OCI-LY7 (cell line): ENCODE data around the gene KIRREL3. TPM values are rescaled to one million over a fixed set of nuclear protein-coding genes. Genes with fewer than 3 reads are reported as not detected.

Experiments used
- BruUV-seq: library from RNA; stranded (reverse); fragments of 400-500 nt; replicated peaks from 2 replicates; lab custom pipeline; 2021; lab: Mats Ljungman, UMichigan
- CTCF ChIA-PET: fragments of 300-600 bp; sonication (Branson Sonifier 250); formaldehyde crosslinking; loops from one replicate; lab custom pipeline; 2022; ENCODE audit warnings: antibody characterized with exemption; ENCODE audit not compliant: unreplicated experiment; lab: Charles Lee
- POLR2A ChIA-PET: fragments of 300-600 bp; sonication (Branson Sonifier 250); formaldehyde crosslinking; loops from one replicate; lab custom pipeline; 2022; ENCODE audit warnings: antibody characterized with exemption; lab: Charles Lee
- DNase-seq: peaks from one replicate; pipeline ENCODE4 v3.0.0-alpha.2; 2015; ENCODE audit warnings: low spot score
- H2AFZ ChIP-seq: fragments of 200-600 bp; sonication (generic), shearing (Covaris generic); 2 replicates; pipeline ENCODE4 v1.6.1; 2014; ENCODE audit warnings: mild to moderate bottlenecking, antibody characterized with exemption, low read length, moderate library complexity
- H3K27ac ChIP-seq: fragments of 200-600 bp; sonication (generic); 2 replicates; pipeline ENCODE4 v1.5.1; 2014; ENCODE audit warnings: mixed run types, low read depth, mild to moderate bottlenecking, moderate library complexity, low read length, inconsistent platforms; ENCODE audit not compliant: poor library complexity, severe bottlenecking
- H3K36me3 ChIP-seq: fragments of 200-600 bp; sonication (generic); 2 replicates; pipeline ENCODE4 v1.6.1; 2014; ENCODE audit warnings: mild to moderate bottlenecking, antibody characterized with exemption, low read length, moderate library complexity, mixed read lengths; ENCODE audit not compliant: insufficient read depth
- H3K4me1 ChIP-seq: fragments of 200-600 bp; sonication (generic); 2 replicates; pipeline ENCODE4 v1.5.1; 2014; ENCODE audit warnings: mild to moderate bottlenecking, low read length; ENCODE audit not compliant: insufficient read depth, poor library complexity, severe bottlenecking
- H3K4me2 ChIP-seq: fragments of 200-600 bp; sonication (generic); 2 replicates; pipeline ENCODE4 v1.6.1; 2014; ENCODE audit warnings: mild to moderate bottlenecking, low read length
- H3K4me3 ChIP-seq: fragments of 200-600 bp; sonication (generic); 2 replicates; pipeline ENCODE4 v1.5.1; 2014; ENCODE audit warnings: mild to moderate bottlenecking, low read depth, low read length; ENCODE audit not compliant: poor library complexity, severe bottlenecking
- H3K79me2 ChIP-seq: fragments of 200-600 bp; sonication (generic); 2 replicates; pipeline ENCODE4 v1.6.1; 2016; ENCODE audit warnings: low read depth, mild to moderate bottlenecking, low read length, moderate library complexity, mixed read lengths; ENCODE audit not compliant: insufficient read depth
- H3K9me2 ChIP-seq: fragments of 200-600 bp; sonication (generic); 2 replicates; pipeline ENCODE4 v1.6.1; 2016; ENCODE audit warnings: mild to moderate bottlenecking, low read length, mixed read lengths; ENCODE audit not compliant: insufficient read depth
- H3K9me3 ChIP-seq: fragments of 200-600 bp; sonication (generic); 2 replicates; pipeline ENCODE4 v1.6.1; 2014; ENCODE audit warnings: mild to moderate bottlenecking, mixed run types, low read length, mixed read lengths
- H4K20me1 ChIP-seq: fragments of 200-600 bp; sonication (generic); 2 replicates; pipeline ENCODE4 v1.6.1; 2014; ENCODE audit warnings: mild to moderate bottlenecking, antibody characterized with exemption, low read length, moderate library complexity, mixed read lengths; ENCODE audit not compliant: insufficient read depth
- EZH2phosphoT487 ChIP-seq: fragments of 200-600 bp; sonication (generic); IDR thresholded peaks from 2 replicates; pipeline ENCODE4 v1.6.1; 2018; ENCODE audit warnings: low read depth, borderline replicate concordance, mild to moderate bottlenecking, mixed run types, antibody characterized with exemption, low read length, moderate library complexity, mixed read lengths
- intact Hi-C: fragments of 100-400 bp; cut with micrococcal nuclease; formaldehyde crosslinking; loops from one replicate; pipeline ENCODE4 v1.10.0; 2022; ENCODE audit not compliant: unreplicated experiment
- total RNA-seq, 2 experiments: library from RNA; depleted of rRNA in 1 of 2; stranded (reverse); fragments of >200 nt in 1 of 2; shearing (Covaris generic) in 1 of 2; gene quantifications; 2 replicates each; pipeline ENCODE4 v1.2.3, GENCODE V29; 2014 to 2022
- TF ChIP-seq, protein P1 (sequence below): fragments of 200-600 bp; sonication (generic); conservative IDR thresholded peaks from 2 replicates; pipeline ENCODE4 v1.5.1; 2014; ENCODE audit warnings: mild to moderate bottlenecking, antibody characterized with exemption, low read length, moderate library complexity, mixed read lengths

Gene KIRREL3
- total RNA-seq, 2 experiments from 2014 or later = not detected

DNA sequence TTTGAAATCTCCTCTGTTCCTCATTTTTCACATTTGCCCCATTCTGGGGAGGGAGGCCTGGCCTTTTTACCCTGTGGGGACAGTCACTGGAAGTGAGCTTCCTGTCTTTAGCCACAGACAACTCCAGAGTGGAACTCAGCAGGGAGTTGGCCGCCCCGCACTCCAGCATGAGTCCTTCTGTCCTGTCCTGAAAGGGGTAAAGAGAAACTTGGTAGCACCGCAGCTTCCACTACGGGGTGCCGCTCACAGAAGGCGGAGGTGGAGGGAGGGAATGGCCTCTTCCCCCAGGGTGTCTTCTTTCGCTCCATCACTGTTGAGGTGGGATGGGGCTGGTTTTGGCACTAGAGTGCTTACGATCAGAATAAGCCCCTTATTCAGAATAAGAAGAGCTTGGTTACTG is 512.9 kb downstream of the KIRREL3 start:
- ChIA-PET CTCF (no interaction called here), POLR2A (no interaction called here)

DNA sequence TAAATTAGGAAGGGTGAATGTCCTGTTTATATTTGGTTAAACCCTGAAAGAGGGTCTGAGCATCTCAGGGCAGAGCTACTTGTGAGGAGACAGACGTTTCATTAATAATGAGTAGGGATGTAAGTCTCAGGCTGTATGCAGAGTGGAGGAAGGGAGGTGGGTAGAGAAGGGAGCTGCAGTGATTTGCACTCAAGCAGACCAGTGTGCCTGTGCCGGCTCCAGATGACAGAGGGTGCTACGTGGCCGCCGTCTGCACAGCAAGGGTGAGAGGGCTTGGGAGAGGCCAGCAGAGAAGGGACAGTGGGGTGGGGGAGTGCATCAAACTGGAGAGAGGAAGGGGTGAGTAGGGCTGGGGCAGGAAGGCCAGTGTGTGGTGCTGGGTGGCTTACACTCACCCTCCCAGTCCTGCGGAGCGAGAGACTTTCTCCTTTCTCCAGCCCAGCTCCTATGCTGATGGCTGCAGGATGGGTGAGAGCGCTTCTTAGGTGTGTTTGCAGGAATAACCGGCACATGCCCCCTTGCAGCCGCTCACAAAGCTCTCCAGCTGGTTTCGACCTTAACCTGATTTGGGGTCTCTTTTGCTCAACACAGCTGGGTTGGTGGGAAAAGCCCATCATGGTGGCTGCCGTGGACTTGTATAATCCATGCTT is 514.5 kb downstream of the KIRREL3 start:
- Histone ChIP-seq H3K9me2 (no peaks in the 10 kb centered on the region), H3K79me2 (no peaks in the 10 kb centered on the region), H3K9me3 (no peaks in the 10 kb centered on the region), H4K20me1 (no peaks in the 10 kb centered on the region), H2AFZ (no peak overlapping the region), H3K36me3 (no peaks in the 10 kb centered on the region), H3K27ac (no peak overlapping the region), H3K4me3 (no peak overlapping the region), H3K4me2 (no peak overlapping the region), H3K4me1 (peaks cover 22% of the 10 kb centered on the region)
- no TSS peak for BruUV-seq
- TF ChIP-seq EZH2phosphoT487 = no peak
- TF ChIP-seq, protein P1, sequence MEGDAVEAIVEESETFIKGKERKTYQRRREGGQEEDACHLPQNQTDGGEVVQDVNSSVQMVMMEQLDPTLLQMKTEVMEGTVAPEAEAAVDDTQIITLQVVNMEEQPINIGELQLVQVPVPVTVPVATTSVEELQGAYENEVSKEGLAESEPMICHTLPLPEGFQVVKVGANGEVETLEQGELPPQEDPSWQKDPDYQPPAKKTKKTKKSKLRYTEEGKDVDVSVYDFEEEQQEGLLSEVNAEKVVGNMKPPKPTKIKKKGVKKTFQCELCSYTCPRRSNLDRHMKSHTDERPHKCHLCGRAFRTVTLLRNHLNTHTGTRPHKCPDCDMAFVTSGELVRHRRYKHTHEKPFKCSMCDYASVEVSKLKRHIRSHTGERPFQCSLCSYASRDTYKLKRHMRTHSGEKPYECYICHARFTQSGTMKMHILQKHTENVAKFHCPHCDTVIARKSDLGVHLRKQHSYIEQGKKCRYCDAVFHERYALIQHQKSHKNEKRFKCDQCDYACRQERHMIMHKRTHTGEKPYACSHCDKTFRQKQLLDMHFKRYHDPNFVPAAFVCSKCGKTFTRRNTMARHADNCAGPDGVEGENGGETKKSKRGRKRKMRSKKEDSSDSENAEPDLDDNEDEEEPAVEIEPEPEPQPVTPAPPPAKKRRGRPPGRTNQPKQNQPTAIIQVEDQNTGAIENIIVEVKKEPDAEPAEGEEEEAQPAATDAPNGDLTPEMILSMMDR = no peak
- ChIA-PET CTCF (interaction anchor here (1.0 to 1.5 kb wide), 3 partner anchors 11 to 45 kb away, joined by 3 to 8 read pairs (median 6); no protein-coding TSS in a partner anchor), POLR2A (interaction anchor here (1.1 to 5.0 kb wide), 2 partner anchors 11 to 19 kb away, joined by 3 to 48 read pairs; no protein-coding TSS in a partner anchor)
- no peak for DNase-seq
- intact Hi-C loops = no loop called here

More for the DNA sequence above, 512.9 kb downstream of the KIRREL3 start:
- intact Hi-C loops = no loop called here
- TF ChIP-seq, protein P1 = no peak
- TF ChIP-seq EZH2phosphoT487 = no peak
- no peaks in the 10 kb centered on the region for H4K20me1 ChIP-seq
- BruUV-seq = no TSS peak
- no peaks in the 10 kb centered on the region for H3K36me3 ChIP-seq
- H3K79me2 ChIP-seq = no peaks in the 10 kb centered on the region
- no peak overlapping the region for H3K27ac ChIP-seq
- no peaks in the 10 kb centered on the region for H3K9me3 ChIP-seq
- H3K9me2 ChIP-seq = no peaks in the 10 kb centered on the region
- peaks cover 21% of the 10 kb centered on the region for H3K4me1 ChIP-seq
- no peak overlapping the region for H3K4me3 ChIP-seq
- no peak overlapping the region for H2AFZ ChIP-seq
- no peak for DNase-seq
- no peak overlapping the region for H3K4me2 ChIP-seq
